Heart left ventricle (tissue), 13 donors: ENCODE results near the gene VWA8.

ENCODE experiments used
- CTCF ChIP-seq, 12 donors: fragments of 200-600 bp; sonication (generic) in 4 of 12; IDR thresholded peaks; one replicate each; pipeline versions ENCODE4 v1.5.0 to v1.8.0; 2018 to 2022; ENCODE audit warnings: antibody characterized with exemption in 12 of 12, mild to moderate bottlenecking in 5 of 12
- POLR2A ChIP-seq, 2 donors: fragments of 450-650 bp; IDR thresholded peaks; one replicate each; pipeline ENCODE4 v1.6.1; 2017; ENCODE audit warnings: antibody characterized with exemption in 2 of 2, mild to moderate bottlenecking in 2 of 2, moderate library complexity in 2 of 2
- donor health status: ischemic (EF 13 %, LVEDD 7.1; RV severe dilation, severe dysfunction).
- donor health status: DM: no; HTN: yes; CAD: no.
- donor health status: DM: no; HTN: no; CAD: no.
- donor health status: ischemic (EF 25% LVEDD 6.9; RV normal size, moderate dysfunction).
- donor health status: ischemic (EF 25% LVEDD 5.7; RV mildly dilated, moderate dysfunction).
- donor health status: ischemic (EF 35%, LVEDD 5.7; RV mildly dilated, moderate dysfunction).
- donor health status: nonischemic (EF 11% LVEDD 7.7; RV severe dilation, severe dysfunction).
- donor health status: DM: yes; HTN: yes; CAD: no.
- donor health status: PGD.
- donor health status: ischemic (EF 29% LVEDD 5.4; RV normal size, mild dysfunction).
- donor health status: nonischemic (EF 23%, LVEDD 6.1; RV moderate dilation, normal function).

- TF ChIP-seq CTCF (IDR thresholded peaks at IDR 0.05) = no peak
- no peak for TF ChIP-seq POLR2A (IDR thresholded peaks at IDR 0.05)
Measured at GRCh38 chr13:41931337-41931736, 29.6 kb downstream of the VWA8 start.
